ENCODE measurements around the gene LPO. TPM values are rescaled to one million over a fixed set of nuclear protein-coding genes. Genes with fewer than 3 reads are reported as not detected.

LPO gene
- total and polyA plus RNA-seq, 4 donors, result 0.15 to 0.26 TPM; not detected in 2

DNA sequence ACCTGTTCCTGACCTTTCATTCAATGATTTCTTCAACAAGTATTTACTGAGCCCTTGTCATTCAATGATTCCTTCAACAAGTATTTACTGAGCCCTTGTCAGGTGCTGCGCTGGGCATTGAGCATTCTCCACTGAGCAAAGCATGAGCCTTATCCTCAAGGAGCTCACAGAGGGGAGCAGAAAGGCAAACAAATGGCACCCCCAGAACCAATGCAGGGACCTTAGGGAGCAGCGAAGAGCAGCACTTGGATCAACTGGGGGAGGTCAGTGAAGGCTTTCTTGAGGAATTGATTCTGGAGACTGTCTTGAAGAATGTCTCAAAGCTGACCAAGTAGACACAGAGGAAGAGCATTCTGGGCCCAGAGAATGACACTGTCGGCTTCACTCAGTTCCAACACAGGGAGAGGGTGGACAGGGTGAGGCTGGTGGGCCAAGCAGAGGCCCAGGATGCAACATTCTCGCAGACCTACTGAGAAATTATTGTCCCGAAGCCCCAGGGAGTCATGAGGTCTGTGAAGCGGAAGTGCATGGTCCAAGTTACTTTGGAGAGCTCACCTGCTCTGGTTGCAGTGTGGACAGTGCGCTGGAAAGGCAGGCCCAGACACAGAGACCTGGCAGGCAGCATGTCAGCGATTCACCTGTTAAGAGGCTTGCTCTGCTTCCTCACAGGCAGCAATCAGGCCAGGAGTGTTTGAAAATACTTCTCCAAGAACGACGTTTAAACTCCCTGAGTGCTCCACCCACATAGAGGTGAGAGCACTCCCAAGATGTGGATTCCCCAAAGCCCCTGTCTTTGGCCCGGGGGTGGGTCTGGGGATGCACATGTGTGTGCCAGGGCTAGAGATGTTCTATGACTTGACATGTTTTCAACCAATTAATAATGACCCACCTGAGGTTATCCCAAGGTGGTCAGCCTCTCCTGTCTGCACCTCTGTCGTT is 45.6 kb downstream of the LPO start:
- H3K4me1 ChIP-seq (ENCODE audit: control insufficient read depth in 5 of 5, insufficient read depth in 5 of 5, low read length in 5 of 5), result peaks cover 0 to 5% (median 0%) of the 10 kb centered on the region in 5 donors
- ATAC-seq (ENCODE audit: insufficient read depth, low FRiP score) (no peak), DNase-seq (no peak)
- no peaks in the 10 kb centered on the region for H3K9me3 ChIP-seq (ENCODE audit: control insufficient read depth in 4 of 4, insufficient read depth in 3 of 4, low read length in 3 of 4)
- WGBS, 2 donors, result 41 to 61% methylated on average over 12 of the region's 12 CpGs
- TF ChIP-seq, protein P1, sequence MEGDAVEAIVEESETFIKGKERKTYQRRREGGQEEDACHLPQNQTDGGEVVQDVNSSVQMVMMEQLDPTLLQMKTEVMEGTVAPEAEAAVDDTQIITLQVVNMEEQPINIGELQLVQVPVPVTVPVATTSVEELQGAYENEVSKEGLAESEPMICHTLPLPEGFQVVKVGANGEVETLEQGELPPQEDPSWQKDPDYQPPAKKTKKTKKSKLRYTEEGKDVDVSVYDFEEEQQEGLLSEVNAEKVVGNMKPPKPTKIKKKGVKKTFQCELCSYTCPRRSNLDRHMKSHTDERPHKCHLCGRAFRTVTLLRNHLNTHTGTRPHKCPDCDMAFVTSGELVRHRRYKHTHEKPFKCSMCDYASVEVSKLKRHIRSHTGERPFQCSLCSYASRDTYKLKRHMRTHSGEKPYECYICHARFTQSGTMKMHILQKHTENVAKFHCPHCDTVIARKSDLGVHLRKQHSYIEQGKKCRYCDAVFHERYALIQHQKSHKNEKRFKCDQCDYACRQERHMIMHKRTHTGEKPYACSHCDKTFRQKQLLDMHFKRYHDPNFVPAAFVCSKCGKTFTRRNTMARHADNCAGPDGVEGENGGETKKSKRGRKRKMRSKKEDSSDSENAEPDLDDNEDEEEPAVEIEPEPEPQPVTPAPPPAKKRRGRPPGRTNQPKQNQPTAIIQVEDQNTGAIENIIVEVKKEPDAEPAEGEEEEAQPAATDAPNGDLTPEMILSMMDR (IDR thresholded peaks at IDR 0.05; ENCODE audit: control extremely low read depth, extremely low read depth), result no peak
- H3K4me3 ChIP-seq, result no peak overlapping the region
- no peak overlapping the region for H3K9ac ChIP-seq (ENCODE audit: insufficient read depth in 1 of 2, low read length in 2 of 2)
- H3K36me3 ChIP-seq (ENCODE audit: control insufficient read depth in 4 of 4, insufficient read depth in 4 of 4, low read length in 4 of 4), result no peaks in the 10 kb centered on the region
- H3K27me3 ChIP-seq (ENCODE audit: control insufficient read depth in 3 of 3, insufficient read depth in 3 of 3, low read length in 2 of 3), result peaks cover 0 to 4% (median 0%) of the 10 kb centered on the region in 3 donors
- H3K27ac ChIP-seq (ENCODE audit: low read depth in 1 of 2, low read length in 1 of 2), result no peak overlapping the region

DNA sequence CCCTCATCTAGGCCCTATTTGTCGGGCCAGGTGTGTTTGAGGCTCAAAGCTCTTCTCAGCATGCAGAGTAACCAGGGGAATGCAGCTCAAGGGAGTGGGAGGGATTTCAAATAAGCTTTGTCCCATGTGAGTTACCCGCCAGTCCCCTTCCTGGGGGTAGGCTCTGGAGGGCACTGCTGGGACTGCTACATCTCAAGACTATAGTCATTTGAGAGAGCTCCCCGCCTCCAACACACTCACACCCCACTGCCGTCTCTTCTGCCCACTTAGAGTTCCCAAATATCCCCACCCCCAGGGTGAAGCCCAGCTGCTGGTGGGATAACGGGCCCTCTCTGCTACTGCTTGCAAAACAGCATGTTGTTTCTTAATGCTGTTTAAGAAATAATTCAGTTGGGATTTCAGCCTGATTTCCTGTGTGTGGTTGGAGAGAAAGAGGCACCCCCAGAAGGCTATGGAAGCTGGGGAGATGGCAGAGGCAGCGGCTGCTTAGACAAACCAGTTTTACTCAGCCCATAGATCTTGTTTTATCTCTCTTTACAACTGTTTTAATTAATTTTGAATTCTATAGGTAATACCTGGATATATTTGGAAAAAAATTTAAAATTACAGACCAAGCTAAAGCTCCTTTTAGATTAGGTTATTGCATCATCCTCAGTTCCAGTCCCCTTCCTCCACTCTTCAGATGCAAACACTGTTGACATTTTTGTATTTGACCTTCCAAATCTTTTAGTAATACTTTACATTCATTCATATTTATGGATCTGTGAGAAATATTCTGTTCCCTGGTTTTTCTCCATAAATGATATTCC is 46.4 kb downstream of the LPO start:
- H3K36me3 ChIP-seq (ENCODE audit: control insufficient read depth in 4 of 4, insufficient read depth in 4 of 4, low read length in 4 of 4), result no peaks in the 10 kb centered on the region
- no peak overlapping the region for H3K27ac ChIP-seq (ENCODE audit: low read depth in 1 of 2, low read length in 1 of 2)
- H3K9ac ChIP-seq (ENCODE audit: insufficient read depth in 1 of 2, low read length in 2 of 2), result no peak overlapping the region
- ATAC-seq (ENCODE audit: insufficient read depth, low FRiP score) (no peak), DNase-seq (no peak)
- WGBS, 2 donors, result 17 to 39% methylated on average over 6 of the region's 6 CpGs
- H3K4me1 ChIP-seq (ENCODE audit: control insufficient read depth in 5 of 5, insufficient read depth in 5 of 5, low read length in 5 of 5), result no peaks in the 10 kb centered on the region
- H3K9me3 ChIP-seq (ENCODE audit: control insufficient read depth in 4 of 4, insufficient read depth in 3 of 4, low read length in 3 of 4), result no peaks in the 10 kb centered on the region
- TF ChIP-seq, protein P1 (IDR thresholded peaks at IDR 0.05; ENCODE audit: control extremely low read depth, extremely low read depth), result no peak
- H3K4me3 ChIP-seq, result no peak overlapping the region
- no peaks in the 10 kb centered on the region for H3K27me3 ChIP-seq (ENCODE audit: control insufficient read depth in 3 of 3, insufficient read depth in 3 of 3, low read length in 2 of 3)

DNA sequence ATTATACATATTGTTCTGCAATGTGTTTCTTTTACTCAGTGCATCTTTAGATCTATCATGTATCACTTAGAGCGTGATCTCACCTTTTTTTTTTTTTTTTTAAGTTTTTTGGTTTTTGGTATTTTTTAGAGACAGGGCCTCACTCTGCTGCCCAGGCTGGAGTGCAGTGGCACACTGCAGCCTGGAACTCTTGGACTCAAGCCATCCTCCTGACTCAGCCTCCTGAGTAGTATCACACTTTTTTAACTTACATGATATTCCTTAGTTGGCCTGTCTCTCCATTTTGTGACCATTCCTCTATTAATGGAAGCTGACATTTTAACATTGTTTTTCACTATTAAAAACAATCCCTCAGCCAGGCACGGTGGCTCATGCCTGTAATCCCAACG is 47.0 kb downstream of the LPO start:
- Histone ChIP-seq H3K27me3 (ENCODE audit: control insufficient read depth in 3 of 3, insufficient read depth in 3 of 3, low read length in 2 of 3) (no peaks in the 10 kb centered on the region), H3K4me3 (no peak overlapping the region), H3K4me1 (ENCODE audit: control insufficient read depth in 5 of 5, insufficient read depth in 5 of 5, low read length in 5 of 5) (no peaks in the 10 kb centered on the region), H3K36me3 (ENCODE audit: control insufficient read depth in 4 of 4, insufficient read depth in 4 of 4, low read length in 4 of 4) (no peaks in the 10 kb centered on the region), H3K27ac (ENCODE audit: low read depth in 1 of 2, low read length in 1 of 2) (no peak overlapping the region), H3K9me3 (ENCODE audit: control insufficient read depth in 4 of 4, insufficient read depth in 3 of 4, low read length in 3 of 4) (no peaks in the 10 kb centered on the region), H3K9ac (ENCODE audit: insufficient read depth in 1 of 2, low read length in 2 of 2) (no peak overlapping the region)
- ATAC-seq (ENCODE audit: insufficient read depth, low FRiP score) (no peak), DNase-seq (no peak)
- TF ChIP-seq, protein P1 (IDR thresholded peaks at IDR 0.05; ENCODE audit: control extremely low read depth, extremely low read depth), result no peak
- whole genome bisulfite sequencing, 2 donors, result 64 to 89% methylated on average over 3 of the region's 3 CpGs

Measured in lung (tissue), 12 donors.